Stimulated activated CD8-positive, alpha-beta memory T cell treated with anti-CD3 and anti-CD28 coated beads, Interleukin-7, amount 100 ng/mL, for 48 hours (primary cell): ENCODE results near the gene HDHD5.
"Not testable (repeated sequence)": the region's sequence is repeated elsewhere in the genome, so short reads cannot be mapped to it uniquely, and the experiment has no call there.

Experiments used
- DNase-seq, 2 donors: peaks; one replicate each; pipeline ENCODE4 v3.0.0-alpha.2; 2020; ENCODE audit warnings: low read depth in 1 of 2; ENCODE audit errors: extremely low read depth in 1 of 2

HDHD5 gene

DNA sequence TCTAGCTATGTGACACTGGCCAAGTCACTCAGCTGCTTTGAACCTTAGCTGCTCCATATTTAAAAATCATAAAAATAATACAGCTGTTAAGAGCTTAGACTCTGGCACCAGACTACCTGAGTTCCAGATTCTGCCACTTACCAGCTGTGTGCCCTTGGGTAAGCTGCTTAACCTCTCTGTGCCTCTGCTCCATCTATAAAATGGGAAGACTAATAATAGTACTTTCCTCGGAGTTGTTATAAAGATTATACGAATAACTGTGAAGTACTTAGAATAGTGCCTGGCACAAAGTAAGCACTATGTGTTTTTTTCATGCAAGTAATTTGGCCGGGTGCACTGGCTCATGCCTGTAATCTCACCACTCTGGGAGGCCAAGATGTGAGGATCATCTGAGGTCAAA lies 1.4 kb downstream of the HDHD5 start:
- DNase-seq: no peak

DNA sequence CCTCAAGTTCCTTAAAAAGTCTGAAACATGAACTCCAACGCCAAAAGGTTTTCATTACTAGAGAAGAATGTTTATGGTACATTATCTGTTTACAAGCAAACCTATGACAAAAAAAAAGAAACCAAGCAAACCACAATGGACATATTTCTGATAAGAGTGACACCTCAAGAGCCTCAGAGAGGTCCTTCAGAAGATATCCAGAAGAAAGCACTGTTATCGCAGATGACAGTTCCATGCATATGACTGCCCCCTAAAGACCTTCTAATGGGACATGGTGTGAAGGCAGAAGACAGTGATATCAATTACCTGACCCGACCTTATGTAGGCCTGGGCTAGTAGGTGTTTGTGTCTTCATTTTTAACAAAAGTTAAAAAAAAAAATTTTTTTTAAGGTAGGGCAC lies 3.1 kb downstream of the HDHD5 start:
- DNase-seq: no peak

DNA sequence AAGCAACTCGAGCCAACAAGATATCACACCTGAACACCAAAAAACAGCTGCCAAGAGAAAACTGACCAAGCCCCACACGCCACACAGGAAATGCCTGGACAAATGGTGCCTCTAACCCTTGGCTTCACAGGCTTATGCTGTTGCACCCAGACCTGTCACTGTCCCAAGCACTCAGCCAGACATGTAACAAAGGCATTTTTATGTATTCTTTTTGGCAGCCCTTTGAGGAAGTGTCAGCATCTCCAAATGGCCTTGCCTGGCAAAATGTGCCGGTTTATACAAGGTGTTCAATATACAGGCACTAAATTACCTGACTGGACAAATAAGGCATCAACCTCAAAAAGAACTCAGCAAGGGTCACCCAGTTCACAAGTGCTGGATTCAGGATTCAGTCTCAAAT lies 6.1 kb downstream of the HDHD5 start:
- no peak for DNase-seq

DNA sequence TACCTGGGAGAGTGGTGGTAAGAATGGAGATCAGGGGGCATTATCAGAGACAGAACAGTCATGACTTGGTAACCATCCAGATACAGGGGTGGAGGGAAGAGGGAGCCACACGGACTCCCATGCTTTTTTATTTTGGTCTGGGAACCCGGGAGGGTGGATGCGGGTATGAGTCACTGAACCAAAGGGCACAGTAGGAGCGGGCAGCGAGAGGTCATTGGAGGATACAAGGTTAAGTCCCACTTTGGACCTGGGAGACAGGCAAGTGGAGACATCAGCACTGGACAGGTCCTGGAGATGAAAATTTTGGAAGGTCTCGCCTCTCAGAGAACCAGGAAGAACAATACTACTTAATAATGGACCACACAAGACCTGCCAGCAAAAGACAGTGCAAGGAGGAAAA lies 6.7 kb downstream of the HDHD5 start:
- no peak for DNase-seq

DNA sequence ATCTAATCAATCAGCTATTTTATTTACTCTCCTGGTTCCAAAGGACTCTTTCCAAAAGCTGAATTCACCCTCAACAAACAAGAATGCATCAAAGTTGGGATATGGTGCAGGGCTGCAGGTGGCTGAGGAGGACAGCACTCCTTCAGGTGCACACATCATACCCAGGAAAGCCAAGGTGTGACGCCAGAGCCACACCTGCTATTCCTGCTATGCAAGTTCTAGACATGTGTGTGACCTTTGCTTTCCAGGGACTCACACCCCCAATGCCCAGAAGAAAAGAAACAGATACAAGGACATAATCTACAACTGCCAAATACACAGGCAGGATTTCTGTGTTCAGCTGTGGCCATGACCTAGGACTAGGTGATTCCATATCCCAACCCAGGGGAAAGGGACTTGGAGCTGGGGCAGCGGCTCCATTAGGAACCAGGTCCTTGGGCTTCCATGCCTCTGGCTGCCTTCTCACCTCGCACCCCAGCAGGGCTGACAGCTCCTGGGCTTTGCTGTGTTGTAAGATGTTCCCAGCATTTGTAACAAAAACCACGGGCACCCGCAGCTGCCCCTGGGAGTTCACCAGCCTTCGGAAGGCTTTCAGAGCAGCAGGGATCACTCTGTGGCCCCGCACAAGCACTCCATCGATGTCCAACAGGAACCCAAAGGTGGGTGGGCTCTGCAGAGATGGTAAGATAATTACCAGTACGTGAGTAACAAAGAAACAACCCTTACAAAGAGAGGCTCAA lies 9.8 kb downstream of the HDHD5 start:
- no peak for DNase-seq

DNA sequence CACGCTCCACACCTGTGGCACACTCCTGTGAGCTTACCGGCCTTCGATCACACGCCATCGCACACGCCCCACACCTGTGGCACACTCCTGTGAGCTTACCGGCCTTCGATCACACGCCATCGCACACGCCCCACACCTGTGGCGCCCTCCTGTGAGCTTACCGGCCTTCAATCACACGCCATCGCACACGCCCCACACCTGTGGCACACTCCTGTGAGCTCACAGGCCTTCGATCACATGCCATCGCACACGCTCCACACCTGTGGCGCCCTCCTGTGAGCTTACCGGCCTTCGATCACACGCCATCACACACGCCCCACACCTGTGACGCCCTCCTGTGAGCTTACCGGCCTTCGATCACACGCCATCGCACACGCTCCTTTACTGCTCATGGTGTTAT lies 11.6 kb downstream of the HDHD5 start:
- DNase-seq: not testable (repeated sequence)

DNA sequence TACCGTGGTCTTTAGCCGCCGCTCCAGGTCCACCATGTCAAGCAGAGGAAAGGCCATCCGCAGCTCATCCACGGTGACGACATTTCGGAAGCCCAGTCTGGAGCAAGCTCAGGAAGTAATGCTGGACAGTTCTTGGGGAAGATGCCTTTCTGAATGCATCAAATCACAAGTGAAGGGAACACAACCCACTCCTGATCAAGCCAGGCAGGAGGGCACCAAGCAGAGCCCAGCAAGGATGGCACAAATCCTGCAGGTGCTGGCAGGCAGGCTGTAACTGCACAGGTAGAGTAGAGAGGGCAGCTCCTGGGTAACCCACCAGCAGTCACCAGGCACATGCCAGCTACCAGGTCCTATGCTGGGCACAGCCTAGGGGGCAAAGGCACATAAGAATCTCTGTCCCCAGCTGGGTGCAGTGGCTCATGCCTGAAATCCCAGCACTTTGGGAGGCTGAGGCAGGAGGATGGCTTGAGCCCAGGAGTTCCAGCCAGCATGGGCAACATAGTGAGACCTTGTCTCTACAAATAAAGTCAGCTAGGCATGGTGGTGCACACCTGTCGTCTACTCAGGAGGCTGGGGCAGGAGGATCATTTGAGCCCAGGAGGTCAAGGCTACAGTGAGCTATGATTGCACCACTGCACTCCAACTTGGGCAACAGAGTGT lies 13.9 kb downstream of the HDHD5 start:
- no peak for DNase-seq

DNA sequence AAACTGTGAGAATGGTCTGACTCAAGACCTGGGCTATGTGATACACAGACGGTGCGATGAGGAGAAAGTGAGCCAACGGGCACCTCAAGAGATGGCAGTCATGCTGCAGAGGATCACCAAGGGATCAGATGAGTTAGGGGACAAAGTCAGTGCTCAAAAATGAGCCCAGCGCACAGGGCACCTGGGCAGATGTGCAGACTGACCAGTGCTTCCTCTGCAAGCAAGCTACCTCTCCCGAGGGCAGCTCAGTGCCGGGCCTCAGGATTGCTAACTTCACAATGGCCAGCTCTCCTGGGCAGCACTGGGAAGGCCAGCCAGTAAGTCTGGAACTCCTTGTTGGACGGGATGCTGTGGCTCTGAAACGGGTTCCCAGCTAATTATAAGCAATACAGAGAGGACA lies 15.3 kb downstream of the HDHD5 start:
- no peak for DNase-seq

DNA sequence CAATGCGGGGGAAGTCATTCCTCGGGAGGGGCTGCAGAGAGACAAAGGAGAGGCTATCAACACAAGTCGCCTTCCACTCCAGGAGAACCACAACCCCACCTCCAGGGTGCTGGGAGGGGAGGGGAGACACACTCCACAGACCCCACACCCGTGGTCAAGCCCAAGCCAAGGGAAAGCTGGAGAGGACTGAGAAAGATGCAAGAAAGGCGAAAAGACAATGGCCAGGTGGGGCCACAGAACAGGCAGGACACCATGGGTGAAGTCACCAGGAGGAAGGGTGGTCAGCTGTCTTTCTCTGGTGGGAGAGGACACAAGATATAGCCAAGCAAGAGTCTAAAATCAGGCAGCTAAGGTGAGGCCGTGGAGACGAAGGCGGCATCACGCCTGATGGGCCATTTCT lies 16.0 kb downstream of the HDHD5 start:
- DNase-seq: no peak

DNA sequence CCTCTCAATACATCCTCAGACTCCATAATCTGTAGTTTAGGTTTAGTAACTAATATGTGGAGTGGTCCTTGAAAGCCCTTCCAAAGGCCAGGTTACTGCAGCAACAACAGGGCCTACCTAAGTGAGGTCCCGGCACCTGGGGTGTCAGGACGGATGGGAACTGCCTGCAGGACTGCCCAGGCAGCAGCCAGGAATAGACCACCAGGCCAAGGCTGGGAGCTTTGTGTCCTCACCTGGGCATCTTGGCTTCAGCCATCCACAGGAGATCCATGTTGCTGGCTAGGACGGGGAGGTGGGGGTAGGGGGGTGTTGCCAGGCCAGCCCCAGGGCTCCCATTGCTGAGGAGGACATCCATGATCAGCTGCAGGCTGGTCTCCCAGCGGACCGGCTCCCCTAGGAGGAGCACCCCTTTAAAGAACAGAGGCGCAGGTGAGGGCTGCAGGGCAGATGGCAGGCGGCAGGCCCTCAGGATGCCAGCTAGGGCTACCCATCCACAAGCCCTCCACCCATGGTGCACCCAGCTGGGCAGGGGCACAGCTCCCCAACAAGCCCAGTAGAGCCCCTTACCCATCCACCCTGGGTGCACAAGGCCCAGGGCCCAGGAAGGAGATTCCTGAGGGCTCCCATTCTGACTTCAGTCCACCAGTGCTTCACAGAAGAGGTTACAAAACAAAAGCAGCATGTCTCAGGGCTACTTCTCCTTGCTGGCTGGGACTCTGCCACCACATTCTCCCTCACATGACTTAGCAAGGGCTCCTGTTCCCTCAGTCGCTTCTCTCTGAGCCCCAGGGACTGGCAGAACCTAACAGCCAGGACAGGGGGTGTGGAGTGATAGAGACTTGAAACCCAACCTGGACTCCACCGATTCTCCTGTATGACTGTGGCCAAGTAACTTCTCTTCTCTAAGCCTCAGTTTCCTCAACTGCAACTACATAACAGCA lies 18.0 kb downstream of the HDHD5 start:
- no peak for DNase-seq

DNA sequence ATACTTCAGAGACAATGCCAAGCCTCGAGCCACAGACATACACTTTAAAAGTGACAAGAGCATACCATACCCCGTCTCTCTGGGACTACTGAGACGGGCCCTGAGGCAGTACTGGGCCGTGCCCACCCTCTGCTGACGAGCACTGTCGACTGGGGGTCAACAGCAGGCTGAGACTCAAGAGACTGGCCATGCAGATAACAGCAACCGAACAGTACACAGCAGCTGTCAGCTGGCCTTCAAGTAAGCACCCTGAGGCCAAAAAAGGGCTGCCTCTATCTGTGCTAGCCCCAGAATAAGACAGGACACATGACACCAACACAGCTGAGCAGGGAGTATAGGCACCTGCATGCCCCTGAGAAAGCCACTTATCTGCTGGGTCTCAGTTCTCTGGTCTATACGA lies 19.1 kb downstream of the HDHD5 start:
- no peak for DNase-seq

DNA sequence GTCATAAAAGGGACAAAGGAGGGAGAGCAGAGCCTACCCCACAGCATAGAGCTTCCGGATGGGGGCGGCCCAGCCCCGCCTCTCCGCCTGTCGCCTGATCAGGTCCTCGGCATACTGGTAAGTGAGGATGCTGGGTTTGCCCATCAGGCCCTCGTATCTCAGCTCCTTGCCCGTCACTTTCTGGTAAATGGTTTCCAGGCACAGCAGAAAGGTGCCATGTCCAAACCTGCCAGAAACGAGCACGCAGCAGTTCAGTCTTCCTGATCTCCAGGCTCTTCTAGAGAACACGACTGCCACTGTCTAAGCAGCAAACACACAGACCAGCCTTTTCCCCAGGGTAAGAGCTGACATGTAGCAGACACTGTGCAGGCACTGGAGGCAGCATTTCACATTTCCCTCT lies 20.6 kb downstream of the HDHD5 start:
- DNase-seq: no peak

DNA sequence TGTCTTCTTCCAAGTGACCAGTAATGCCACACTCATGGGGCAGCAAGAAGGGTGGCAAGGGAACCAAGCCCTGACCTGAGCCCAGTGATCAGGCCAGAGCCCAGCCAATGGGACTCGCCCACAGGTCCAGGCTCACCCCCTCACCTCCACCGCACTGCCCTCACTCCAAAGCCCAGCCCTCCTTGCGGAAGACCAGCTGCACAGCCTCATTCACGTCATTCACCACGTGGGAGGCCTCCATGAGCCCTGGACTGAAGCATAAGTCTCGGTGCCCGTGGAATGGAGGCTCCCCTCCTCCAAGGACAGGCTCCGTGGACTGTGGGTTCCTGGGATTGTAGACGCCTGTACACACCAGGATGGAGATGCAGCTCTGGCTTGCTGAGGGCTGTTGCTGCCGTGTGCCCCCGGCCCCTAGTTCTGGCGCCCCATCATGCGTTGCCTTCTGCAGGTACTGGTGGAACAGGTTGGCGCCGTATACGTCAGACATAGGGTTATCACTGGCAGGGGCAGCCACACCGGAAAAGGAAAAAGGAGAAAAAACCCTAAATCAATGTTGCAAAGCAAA lies 21.1 kb downstream of the HDHD5 start:
- DNase-seq: no peak

DNA sequence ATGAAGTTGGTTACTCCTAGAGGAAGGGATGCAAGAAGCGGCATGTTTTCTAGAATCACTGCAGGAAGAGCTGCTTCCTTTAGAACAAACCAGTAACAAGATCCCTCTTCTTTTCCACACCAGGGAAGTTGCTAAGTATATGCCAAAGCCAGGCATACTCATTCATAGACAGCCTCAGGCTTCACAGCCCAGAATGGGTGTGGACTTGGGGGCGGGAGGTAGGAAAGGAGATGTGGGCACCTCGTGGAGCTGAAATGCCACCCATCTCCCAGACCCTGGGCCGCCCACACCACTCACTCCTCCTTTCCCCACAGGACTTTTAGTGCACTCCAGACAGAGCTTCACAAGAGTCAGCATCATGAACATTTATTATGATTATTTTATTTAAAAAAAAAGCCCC lies 21.9 kb downstream of the HDHD5 start:
- no peak for DNase-seq

DNA sequence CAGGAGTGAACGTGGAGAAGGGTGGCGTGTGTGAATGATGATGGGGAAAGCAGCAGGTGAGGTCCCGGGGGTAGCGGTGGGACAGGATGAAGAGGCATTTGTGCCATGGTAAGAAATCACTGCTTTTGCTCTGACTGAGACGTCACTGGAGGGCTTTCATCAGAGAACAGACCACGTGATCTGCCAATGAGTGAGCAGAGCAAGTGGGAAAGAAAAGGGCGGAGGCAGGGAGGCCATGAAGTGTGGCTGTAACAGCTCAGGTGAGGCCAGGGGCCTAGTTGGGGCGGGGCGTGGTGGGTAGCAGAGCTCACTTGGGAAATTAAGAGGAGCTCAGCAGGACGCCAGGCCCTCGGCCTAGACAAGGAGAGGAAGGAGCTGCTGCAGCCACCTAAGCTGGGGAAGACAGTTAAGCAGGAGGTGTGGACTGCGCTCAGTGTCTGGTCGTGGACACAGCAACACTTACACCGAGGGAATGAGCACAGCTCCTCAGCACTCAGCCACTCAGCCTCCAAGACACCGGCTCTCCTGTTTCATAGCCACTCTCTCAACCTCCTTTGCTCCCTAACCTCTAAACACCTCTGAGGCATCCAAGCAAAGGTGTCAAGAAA lies 23.8 kb downstream of the HDHD5 start:
- DNase-seq: no peak

DNA sequence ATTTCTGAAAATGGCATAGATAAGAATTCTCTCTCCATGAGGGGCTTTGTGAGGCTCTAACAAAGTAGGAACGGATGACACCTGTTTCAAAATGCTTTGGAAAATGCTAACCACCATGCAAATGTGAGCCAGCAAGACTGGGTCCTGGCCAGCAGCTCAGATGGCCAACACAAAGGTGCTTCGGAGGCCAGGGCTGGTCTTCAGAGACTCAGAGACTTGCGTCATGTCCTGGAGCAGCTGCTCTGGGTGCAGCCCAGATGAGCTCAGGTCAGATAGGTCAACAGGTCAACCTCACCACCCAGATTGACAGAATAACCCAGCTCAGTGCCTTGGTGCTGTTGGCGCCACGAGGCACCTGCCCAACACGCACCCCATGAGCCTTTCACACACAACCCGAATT lies 25.9 kb downstream of the HDHD5 start:
- no peak for DNase-seq

DNA sequence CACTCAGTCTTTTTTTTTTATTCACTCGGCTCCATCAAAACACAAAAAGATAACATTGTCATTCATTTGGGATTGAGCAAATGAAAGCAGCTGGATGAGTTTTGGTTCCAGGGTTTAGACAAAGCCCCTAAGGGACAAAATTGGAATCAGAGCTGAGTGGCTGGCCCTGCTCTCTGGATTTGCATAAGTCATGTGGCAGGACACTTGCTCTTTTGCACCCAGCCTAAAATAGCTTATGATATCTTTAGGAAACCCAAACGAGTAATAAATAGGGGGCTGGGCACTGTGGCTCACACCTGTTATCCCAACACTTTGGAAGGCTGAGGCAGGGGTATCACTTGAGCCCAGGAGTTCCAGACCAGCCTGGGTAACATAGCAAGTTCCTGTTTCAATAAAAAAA lies 27.0 kb downstream of the HDHD5 start:
- no peak for DNase-seq

DNA sequence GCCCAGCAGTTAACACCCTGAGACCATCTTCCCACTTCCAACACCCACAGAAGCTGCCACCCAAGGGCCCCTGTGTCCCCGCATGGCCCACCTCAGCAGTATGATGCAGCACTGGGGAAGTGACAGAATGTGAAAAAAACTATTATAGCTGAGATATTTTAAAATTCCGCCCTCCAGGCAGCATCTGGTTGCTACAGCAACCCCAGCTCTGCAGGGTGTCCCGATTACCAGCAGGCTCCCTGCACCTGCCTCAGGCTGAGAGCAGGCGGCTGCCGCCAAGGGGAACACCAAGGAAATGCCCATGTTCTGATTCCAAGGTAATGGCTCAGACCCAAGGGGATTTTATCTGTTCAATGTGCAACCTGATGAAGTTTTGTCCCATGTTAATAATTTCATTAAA lies 27.4 kb downstream of the HDHD5 start:
- no peak for DNase-seq

DNA sequence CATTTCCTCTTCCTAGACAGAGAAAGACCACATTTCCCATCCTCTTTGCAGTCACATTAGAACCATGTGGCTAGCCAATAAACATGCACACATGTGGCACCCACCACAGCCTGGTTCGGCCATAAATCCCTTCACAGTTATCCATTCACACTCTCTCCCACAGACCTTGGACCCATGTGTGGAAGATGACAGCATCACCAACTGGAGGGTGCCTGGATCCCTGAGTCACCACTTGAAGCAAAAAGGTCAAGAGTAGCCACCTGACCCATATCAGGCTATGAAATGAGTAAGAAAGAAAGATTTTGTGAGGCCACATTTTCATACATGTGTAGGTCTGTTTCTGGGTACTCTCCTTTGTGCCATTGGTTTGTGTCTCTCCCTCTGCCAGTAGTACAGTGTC lies 28.9 kb downstream of the HDHD5 start:
- no peak for DNase-seq

DNA sequence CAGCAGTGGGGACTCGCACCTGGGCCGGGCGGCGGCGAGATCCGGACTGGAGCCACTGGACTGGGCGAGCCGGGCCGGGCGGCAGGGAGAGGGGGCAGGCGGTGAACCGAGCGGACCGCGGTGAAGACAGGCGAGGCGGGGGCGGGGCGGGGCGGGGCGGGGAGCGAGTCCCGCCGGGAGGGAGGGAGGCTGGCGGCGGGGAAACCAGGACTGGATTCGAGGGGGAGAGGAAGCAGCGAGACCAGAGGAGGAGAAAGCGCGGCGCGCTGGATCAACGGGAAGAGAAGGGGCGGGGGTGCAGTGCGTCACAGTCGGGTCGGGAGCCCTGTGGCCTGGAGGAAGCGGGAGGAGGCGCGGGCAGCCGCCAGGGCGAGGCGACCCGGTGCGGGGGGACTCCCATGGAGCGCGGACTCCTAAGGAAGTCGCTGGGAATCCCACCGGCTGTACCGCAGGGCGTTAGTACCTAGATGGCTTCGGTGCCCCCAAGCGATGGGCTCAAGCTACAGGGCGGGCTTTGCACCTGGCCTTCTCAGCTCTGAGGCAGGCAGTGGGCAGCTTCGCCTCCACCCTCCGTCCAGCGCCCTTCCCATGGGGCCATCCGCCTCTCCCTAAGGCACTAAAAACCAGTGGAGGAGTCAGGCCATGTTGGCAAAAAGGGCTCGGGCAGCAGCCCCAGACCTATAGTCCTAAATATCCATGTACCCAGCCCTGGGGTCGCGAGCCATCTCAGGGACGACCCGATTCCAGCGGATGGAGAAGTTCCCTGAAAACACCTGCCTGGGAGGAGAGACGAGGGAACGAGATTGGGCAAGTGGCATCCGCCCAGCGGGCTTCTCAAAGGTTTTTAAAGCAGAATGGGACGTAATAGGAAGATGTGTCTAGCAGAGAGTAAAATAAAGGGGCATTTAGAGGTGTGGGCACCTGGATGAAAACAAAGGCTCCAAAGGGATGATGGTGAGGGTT lies 37.6 kb downstream of the HDHD5 start, which contains the start of gene TMEM121B:
TMEM121B (minus strand) TSS at position 128 of the 963 bp plus-strand sequence. CDS start 233 bp downstream, outside the sequence.
- DNase-seq: no peak
